H1 (cell line): Measurements from ENCODE around the gene NPNT. TPM values are rescaled to one million over a fixed set of nuclear protein-coding genes. Genes with fewer than 3 reads are reported as not detected.
A peak's percentile ranks its signal among the peaks of the same experiment; 100 is the strongest.

ENCODE experiments used
- CTCF ChIA-PET: fragments of 300-600 bp; sonication (Branson Sonifier 250); formaldehyde crosslinking; loops from one replicate; lab custom pipeline; 2021; ENCODE audit not compliant: partially characterized antibody; lab: Charles Lee
- POLR2A ChIA-PET: fragments of 300-600 bp; sonication (Branson Sonifier 250); formaldehyde crosslinking; loops from one replicate; lab custom pipeline; 2021; ENCODE audit warnings: inconsistent platforms; ENCODE audit not compliant: partially characterized antibody; lab: Charles Lee
- DNase-seq, 2 experiments: peaks; one replicate each; pipeline versions ENCODE4 v3.0.0 to v3.0.0-alpha.2; 2010 to 2022; ENCODE audit warnings: low spot score in 2 of 2, low read depth in 1 of 2, mixed read lengths in 1 of 2
- FAIRE-seq: peaks from 2 replicates; lab custom pipeline; 2011; peaks lifted over from hg19 to GRCh38; lab: Jason Lieb, UNC
- H2AFZ ChIP-seq: 2 replicates; pipeline ENCODE4 v1.8.1; 2012; ENCODE audit warnings: low read length, inconsistent platforms
- H2AK5ac ChIP-seq: 2 replicates; pipeline ENCODE4 v1.6.1; 2013; ENCODE audit warnings: low read depth, low read length
- H2BK120ac ChIP-seq: replicated peaks from 2 replicates; pipeline ENCODE3; 2013; ENCODE audit warnings: low read depth, low read length, inconsistent platforms
- H2BK12ac ChIP-seq: 2 replicates; pipeline ENCODE4 v1.6.1; 2013; ENCODE audit warnings: low read depth, low read length
- H2BK15ac ChIP-seq: 2 replicates; pipeline ENCODE4 v1.6.1; 2013; ENCODE audit warnings: low read length
- H2BK20ac ChIP-seq: 2 replicates; pipeline ENCODE4 v1.6.1; 2013; ENCODE audit warnings: low read length
- H2BK5ac ChIP-seq: 2 replicates; pipeline ENCODE4 v1.6.1; 2013; ENCODE audit warnings: low read depth, low read length
- H3K14ac ChIP-seq: 2 replicates; pipeline ENCODE4 v1.6.1; 2013; ENCODE audit warnings: inconsistent platforms; ENCODE audit not compliant: insufficient read length
- H3K18ac ChIP-seq: 2 replicates; pipeline ENCODE4 v1.6.1; 2013; ENCODE audit warnings: low read length; ENCODE audit errors: extremely low read depth
- H3K23ac ChIP-seq: 2 replicates; pipeline ENCODE4 v1.6.1; 2013; ENCODE audit warnings: inconsistent platforms; ENCODE audit not compliant: insufficient read length
- H3K23me2 ChIP-seq: 2 replicates; pipeline ENCODE4 v1.6.1; 2013; ENCODE audit warnings: low read depth, low read length
- H3K27ac ChIP-seq: 2 replicates; pipeline ENCODE4 v1.6.1; 2011; ENCODE audit warnings: low read depth, low read length, inconsistent platforms
- H3K27me3 ChIP-seq, 4 experiments: replicated peaks in 1 of 4; 1 replicate in 1 of 4; 2 replicates in 3 of 4; pipeline versions ENCODE4 v1.6.1 to v1.8.1; 2011 to 2013; ENCODE audit warnings: low read length in 3 of 4, mild to moderate bottlenecking in 3 of 4, inconsistent platforms in 2 of 4, mixed read lengths in 2 of 4, moderate library complexity in 1 of 4; ENCODE audit not compliant: control insufficient read depth in 3 of 4, insufficient read depth in 3 of 4; ENCODE audit errors: extremely low read depth in 1 of 4
- H3K36me3 ChIP-seq, 4 experiments: 2 replicates each; pipeline versions ENCODE4 v1.6.1 to v1.8.1; 2011 to 2013; ENCODE audit warnings: mild to moderate bottlenecking in 4 of 4, low read length in 3 of 4, moderate library complexity in 2 of 4, control low read depth in 1 of 4, inconsistent platforms in 1 of 4; ENCODE audit not compliant: insufficient read depth in 4 of 4, control insufficient read depth in 2 of 4
- H3K4ac ChIP-seq: replicated peaks from 2 replicates; pipeline ENCODE3; 2013; ENCODE audit warnings: low read length, low read depth, mixed read lengths, inconsistent platforms; ENCODE audit not compliant: insufficient read length
- H3K4me1 ChIP-seq, 4 experiments: replicated peaks in 1 of 4; 1 replicate in 1 of 4; 2 replicates in 3 of 4; pipeline versions ENCODE4 v1.6.1 to v1.8.1; 2011 to 2013; ENCODE audit warnings: low read length in 3 of 4, inconsistent platforms in 2 of 4, mixed read lengths in 1 of 4; ENCODE audit not compliant: insufficient read depth in 4 of 4, control insufficient read depth in 3 of 4
- H3K4me2 ChIP-seq, 2 experiments: 2 replicates each; pipeline versions ENCODE4 v1.6.1 to v1.8.1; 2011 to 2013; ENCODE audit warnings: low read depth in 2 of 2, low read length in 2 of 2, control low read depth in 1 of 2, inconsistent platforms in 1 of 2, mild to moderate bottlenecking in 1 of 2; ENCODE audit not compliant: insufficient read depth in 1 of 2
- H3K4me3 ChIP-seq, 4 experiments: fragments of 200-600, 300-600 bp in 1 of 4; sonication (generic), shearing (Covaris generic), sonication (Bioruptor Twin) in 1 of 4; 2 replicates each; pipeline versions ENCODE4 v1.5.1 to v1.8.1; 2011 to 2016; ENCODE audit warnings: low read length in 4 of 4, low read depth in 3 of 4, control low read depth in 2 of 4, inconsistent platforms in 2 of 4, mild to moderate bottlenecking in 2 of 4, mixed read lengths in 1 of 4, moderate library complexity in 1 of 4; ENCODE audit not compliant: insufficient read depth in 2 of 4; ENCODE audit errors: extremely low read depth in 1 of 4
- H3K56ac ChIP-seq: replicated peaks from 2 replicates; pipeline ENCODE3; 2013; ENCODE audit warnings: low read depth, mild to moderate bottlenecking, mixed read lengths, low read length, inconsistent platforms; ENCODE audit not compliant: insufficient read length
- H3K79me1 ChIP-seq: 2 replicates; pipeline ENCODE4 v1.6.1; 2013; ENCODE audit warnings: low read depth, low read length, control low read depth
- H3K79me2 ChIP-seq, 2 experiments: 2 replicates each; pipeline versions ENCODE4 v1.6.1 to v1.8.1; 2012 to 2013; ENCODE audit warnings: low read length in 2 of 2, mild to moderate bottlenecking in 2 of 2, inconsistent platforms in 1 of 2; ENCODE audit not compliant: insufficient read depth in 2 of 2, control insufficient read depth in 1 of 2
- H3K9ac ChIP-seq, 4 experiments: replicated peaks in 1 of 4; 1 replicate in 1 of 4; 2 replicates in 3 of 4; pipeline versions ENCODE4 v1.6.1 to v1.8.1; 2011 to 2013; ENCODE audit warnings: low read depth in 3 of 4, low read length in 3 of 4, control low read depth in 2 of 4, mild to moderate bottlenecking in 2 of 4, moderate library complexity in 2 of 4, inconsistent platforms in 1 of 4; ENCODE audit errors: extremely low read depth in 1 of 4
- H3K9me3 ChIP-seq, 2 experiments: 2 replicates each; pipeline versions ENCODE4 v1.6.1 to v1.8.1; 2012 to 2013; ENCODE audit warnings: mild to moderate bottlenecking in 2 of 2, moderate library complexity in 2 of 2, control low read depth in 1 of 2, inconsistent platforms in 1 of 2, low read depth in 1 of 2, low read length in 1 of 2, mixed read lengths in 1 of 2; ENCODE audit not compliant: insufficient read depth in 2 of 2
- H4K20me1 ChIP-seq, 2 experiments: replicated peaks in 1 of 2; 2 replicates each; pipeline versions ENCODE3 to v1.8.1; 2011 to 2013; ENCODE audit warnings: inconsistent platforms in 2 of 2, low read length in 2 of 2, mild to moderate bottlenecking in 1 of 2; ENCODE audit not compliant: insufficient read depth in 2 of 2, control insufficient read depth in 1 of 2
- H4K5ac ChIP-seq: 2 replicates; pipeline ENCODE4 v1.6.1; 2013; ENCODE audit warnings: low read length, low read depth, mixed read lengths, inconsistent platforms; ENCODE audit not compliant: insufficient read length
- H4K8ac ChIP-seq: 2 replicates; pipeline ENCODE4 v1.8.0; 2013; ENCODE audit warnings: mild to moderate bottlenecking, moderate library complexity, low read length, inconsistent platforms; ENCODE audit not compliant: insufficient read depth; ENCODE audit errors: extremely low read depth
- H4K91ac ChIP-seq: replicated peaks from 2 replicates; pipeline ENCODE3; 2013; ENCODE audit warnings: low read length, mixed read lengths, inconsistent platforms; ENCODE audit not compliant: insufficient read length
- CHD1 ChIP-seq: IDR thresholded peaks from 2 replicates; pipeline ENCODE4 v1.6.1; 2012; ENCODE audit warnings: low read depth, low read length, improper control_type of control experiment
- CTBP2 ChIP-seq: IDR thresholded peaks from 2 replicates; pipeline ENCODE4 v1.7.0; 2011; ENCODE audit warnings: borderline replicate concordance, mild to moderate bottlenecking, moderate library complexity, mixed read lengths, low read length; ENCODE audit not compliant: insufficient read depth, insufficient read length
- RXRA ChIP-seq: IDR thresholded peaks from 2 replicates; pipeline ENCODE4 v1.6.1; 2011; ENCODE audit warnings: low read depth, mild to moderate bottlenecking, low read length, moderate library complexity; ENCODE audit not compliant: insufficient read depth
- WGBS, 2 experiments: shearing (Covaris generic) in 1 of 2; methylation state at CpG; one replicate each; pipeline versions ENCODE4 v1.1.6 to v1.1.7; 2013 to 2015; ENCODE audit warnings: low lambda C conversion rate in 2 of 2, mixed read lengths in 2 of 2, inconsistent platforms in 1 of 2, low coverage in 1 of 2, missing lambda C conversion rate in 1 of 2; ENCODE audit not compliant: insufficient replicate concordance in 2 of 2, insufficient coverage in 1 of 2, insufficient read length in 1 of 2; ENCODE audit errors: extremely low coverage in 1 of 2, missing lambda C conversion rate in 1 of 2; 5-methylcytosine and 5-hydroxymethylcytosine counted together
- polyA plus RNA-seq, 7 experiments: library from polyadenylated mRNA; depleted of rRNA in 3 of 7; stranded (reverse) in 5 of 7; unstranded in 2 of 7; fragments of >200 nt in 5 of 7; fragments of 200-250 nt in 2 of 7; gene quantifications; 1 replicate in 5 of 7; 2 replicates in 1 of 7; 4 replicates in 1 of 7; pipeline versions ENCODE4 v1.2.1 to v1.2.3, GENCODE V29; 2011 to 2013; ENCODE audit warnings: missing spikeins in 2 of 7, mixed read lengths in 2 of 7
- total RNA-seq: library from RNA; stranded (reverse); fragmentation: NEBNext Ultra II Directional; extraction: Animal tissue kit (Norgen Biotek cat#: 25700); gene quantifications from 2 replicates; pipeline ENCODE4 v1.2.1, GENCODE V29; 2021

NPNT gene
- total and polyA plus RNA-seq, 2 of the 8 experiments (the other 6 are each of a cell fraction or from before 2014, with no cell fraction given), result 0.24 to 0.97 TPM

DNA sequence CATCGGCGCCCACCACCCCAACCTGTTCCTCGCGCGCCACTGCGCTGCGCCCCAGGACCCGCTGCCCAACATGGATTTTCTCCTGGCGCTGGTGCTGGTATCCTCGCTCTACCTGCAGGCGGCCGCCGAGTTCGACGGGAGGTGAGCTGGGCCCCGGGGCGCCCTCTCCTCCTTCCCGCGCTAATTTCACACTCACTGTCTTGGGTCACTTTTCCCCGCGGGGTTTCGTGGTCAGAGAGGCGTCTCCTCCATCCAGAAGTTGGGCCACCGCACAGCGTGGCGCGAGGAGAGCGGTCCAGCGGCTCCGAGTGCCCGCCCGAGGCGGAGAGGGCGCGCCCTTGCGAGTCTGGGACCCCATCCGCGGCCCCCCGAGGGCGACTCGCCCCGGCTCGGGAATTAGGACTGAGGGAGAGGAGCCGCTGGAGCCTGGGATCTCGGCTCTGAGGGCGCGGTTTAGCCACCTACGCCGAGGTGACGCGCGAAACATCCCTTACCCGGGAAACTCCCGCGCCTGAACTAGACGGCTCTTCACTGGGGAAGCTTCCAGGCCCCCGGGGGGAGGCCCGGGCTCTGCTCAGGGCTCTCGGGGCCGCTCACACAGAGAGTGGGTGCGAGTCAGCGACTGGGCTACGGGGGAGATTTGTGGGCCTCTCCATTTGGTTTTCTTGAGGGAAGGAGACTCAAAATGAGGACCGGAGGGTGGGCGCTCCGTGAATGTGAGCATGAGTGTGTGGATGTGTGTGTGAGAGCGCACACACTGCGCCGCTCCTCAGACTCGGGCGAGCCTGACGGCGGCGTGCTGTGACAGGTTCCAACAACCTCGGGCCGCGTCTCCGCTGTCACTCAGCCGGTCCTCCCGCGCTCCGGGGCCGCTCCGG lies 551 bp downstream of the NPNT start:
- POLR2A ChIA-PET, result no interaction called here
- no peak for FAIRE-seq
- no peaks in the 10 kb centered on the region for H3K79me2 ChIP-seq
- H3K27me3 ChIP-seq, result peaks cover 19 to 52% (median 38%) of the 10 kb centered on the region in 4 experiments
- H2AFZ ChIP-seq, result peak overlapping the region; percentile 23; the same call in 1 of the 2 replicates
- H3K9me3 ChIP-seq, result no peaks in the 10 kb centered on the region
- DNase-seq, result peak in 1 of 2 experiments; percentile 69
- no peak overlapping the region for H4K5ac ChIP-seq
- H2BK120ac ChIP-seq, result no peak overlapping the region
- no peak overlapping the region for H3K56ac ChIP-seq
- H3K23me2 ChIP-seq, result peaks cover 17% of the 10 kb centered on the region; the same call in 1 of the 2 replicates
- H3K4me2 ChIP-seq, result peak overlapping the region; percentile 77 to 91
- H3K14ac ChIP-seq, result no peak overlapping the region
- H3K36me3 ChIP-seq, result no peaks in the 10 kb centered on the region
- no peaks in the 10 kb centered on the region for H3K79me1 ChIP-seq
- H3K23ac ChIP-seq, result no peak overlapping the region
- H2AK5ac ChIP-seq, result no peak overlapping the region
- H2BK15ac ChIP-seq, result no peak overlapping the region
- 5% methylated on average over 54 of the region's 84 CpGs; no CpG with 5 or more reads in 1 of the 2 experiments for WGBS, 2 experiments
- peaks cover 0 to 9% (median 5%) of the 10 kb centered on the region in 4 experiments; a peak in 4 of 7 replicates for H3K4me1 ChIP-seq
- H2BK12ac ChIP-seq, result no peak overlapping the region
- H4K8ac ChIP-seq, result peak overlapping the region; percentile 82; the same call in 1 of the 2 replicates
- CTCF ChIA-PET, result no interaction called here
- H3K27ac ChIP-seq, result no peak overlapping the region
- H3K18ac ChIP-seq, result no peak overlapping the region; the same call in 1 of the 2 replicates
- H4K20me1 ChIP-seq, result no peaks in the 10 kb centered on the region
- H3K9ac ChIP-seq, result no peak overlapping the region
- H4K91ac ChIP-seq, result no peak overlapping the region
- H3K4me3 ChIP-seq, result peak overlapping the region; percentile 57 to 78 (median 60)
- no peak overlapping the region for H3K4ac ChIP-seq
- no peak overlapping the region for H2BK5ac ChIP-seq
- no peak overlapping the region for H2BK20ac ChIP-seq
- TF ChIP-seq RXRA, result no peak
- no peak for TF ChIP-seq CTBP2
- TF ChIP-seq CHD1, result no peak
